Stimulated activated naive CD4-positive, alpha-beta T cell treated with Interleukin-2 at 50 U/mL for 16 hours (primary cell): ENCODE measurements around the gene DSCAML1.

Experiments
- DNase-seq: peaks from one replicate; lab custom pipeline; 2025; lab: John Stamatoyannopoulos, UW

The DSCAML1 gene

DNA sequence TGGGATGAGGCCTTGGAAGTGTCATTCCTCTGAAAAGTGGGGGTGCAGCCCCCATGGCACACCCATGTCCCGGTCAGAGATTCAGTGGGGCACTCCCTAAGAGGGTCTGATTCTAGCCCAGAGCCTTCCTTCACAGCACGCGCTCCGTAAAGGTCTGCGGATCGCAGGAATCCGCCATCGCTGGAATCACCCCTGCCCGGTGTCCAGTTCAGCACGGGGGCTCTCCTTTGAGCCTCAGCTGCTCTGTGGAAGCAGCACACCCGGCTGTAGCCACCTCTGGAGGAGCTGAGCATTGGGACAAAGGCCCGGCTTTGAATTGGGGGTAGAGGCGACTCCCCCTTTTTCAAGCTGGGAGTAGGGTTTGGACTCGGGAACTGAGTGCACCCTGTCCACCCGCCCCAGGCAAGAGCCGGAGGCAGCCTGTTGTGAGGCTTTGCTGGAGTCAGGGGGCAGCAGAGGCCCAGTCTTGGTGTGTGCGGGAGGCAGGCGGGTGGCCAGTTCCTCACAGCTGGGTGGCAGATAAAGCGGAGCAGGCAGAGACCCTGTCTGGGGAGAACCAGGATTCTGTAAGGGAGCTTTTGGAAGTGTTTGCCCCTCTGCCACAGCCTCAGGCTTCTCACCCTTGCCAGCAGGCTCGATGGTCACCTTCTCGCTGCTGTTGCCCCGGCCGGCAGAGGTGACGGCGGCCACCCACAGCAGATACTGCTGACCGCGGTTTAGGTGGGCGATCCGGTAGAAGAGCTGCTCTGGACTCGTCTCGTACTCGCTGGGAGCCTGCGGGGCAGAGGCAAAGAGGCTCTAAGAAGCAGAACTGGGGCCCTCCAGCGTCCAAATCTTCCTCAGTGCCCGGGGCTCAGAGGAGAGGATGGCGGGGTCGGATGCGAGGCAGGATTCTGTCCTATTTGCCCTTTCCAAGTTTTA lies 353.5 kb downstream of the DSCAML1 start:
- DNase-seq = no peak

GRCh38 chr11:117442869-117443239 lies 354.2 kb downstream of the DSCAML1 start:
- no peak for DNase-seq

GRCh38 chr11:117442049-117442868 lies 354.8 kb downstream of the DSCAML1 start:
- DNase-seq = no peak

GRCh38 chr11:117441146-117441975 lies 355.7 kb downstream of the DSCAML1 start:
- DNase-seq = no peak

DNA sequence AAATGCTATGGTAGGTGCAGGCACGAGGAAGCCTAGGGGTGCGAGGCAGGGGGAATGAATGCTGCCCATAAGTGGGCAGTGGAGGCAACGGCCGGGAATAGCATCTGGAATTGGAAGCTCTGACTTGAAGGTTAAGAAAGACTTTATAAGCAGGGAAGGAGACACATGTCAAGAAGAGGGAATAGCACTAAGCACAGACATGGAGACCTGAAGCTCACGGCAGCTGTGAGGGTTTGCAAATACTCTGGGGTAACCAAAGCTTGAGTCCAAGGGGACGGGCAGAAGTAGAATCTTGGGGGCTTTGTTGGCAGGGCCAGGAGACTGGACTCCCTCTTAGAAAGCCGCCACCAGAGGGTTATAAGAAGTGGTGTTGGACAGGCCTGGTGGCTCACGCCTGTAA lies 356.8 kb downstream of the DSCAML1 start:
- DNase-seq = no peak

DNA sequence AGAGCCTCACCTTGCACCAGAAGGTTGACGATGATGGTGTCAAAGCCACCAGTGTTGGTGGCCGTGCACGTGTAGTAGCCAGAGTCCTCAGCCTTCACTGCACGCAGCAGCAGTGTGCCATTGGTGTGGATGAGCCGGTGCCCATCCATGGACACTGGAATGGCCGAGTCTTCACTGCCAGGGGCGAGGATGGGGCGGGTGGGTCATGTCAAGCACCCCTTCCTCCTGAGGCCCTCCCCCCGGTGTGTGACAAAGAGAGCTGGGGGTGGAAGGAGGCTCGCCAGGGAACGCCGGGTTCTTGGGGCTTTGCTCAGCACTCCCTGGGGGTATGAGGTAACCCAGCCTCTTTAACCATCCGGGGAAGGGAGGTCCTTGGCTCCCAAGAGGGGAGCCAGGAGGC lies 357.8 kb downstream of the DSCAML1 start:
- no peak for DNase-seq

- DNase-seq = peak; percentile 17
Measured at GRCh38 chr11:117438371-117439000, 358.5 kb downstream of the DSCAML1 start.

GRCh38 chr11:117437791-117438130 lies 359.3 kb downstream of the DSCAML1 start:
- no peak for DNase-seq

DNA sequence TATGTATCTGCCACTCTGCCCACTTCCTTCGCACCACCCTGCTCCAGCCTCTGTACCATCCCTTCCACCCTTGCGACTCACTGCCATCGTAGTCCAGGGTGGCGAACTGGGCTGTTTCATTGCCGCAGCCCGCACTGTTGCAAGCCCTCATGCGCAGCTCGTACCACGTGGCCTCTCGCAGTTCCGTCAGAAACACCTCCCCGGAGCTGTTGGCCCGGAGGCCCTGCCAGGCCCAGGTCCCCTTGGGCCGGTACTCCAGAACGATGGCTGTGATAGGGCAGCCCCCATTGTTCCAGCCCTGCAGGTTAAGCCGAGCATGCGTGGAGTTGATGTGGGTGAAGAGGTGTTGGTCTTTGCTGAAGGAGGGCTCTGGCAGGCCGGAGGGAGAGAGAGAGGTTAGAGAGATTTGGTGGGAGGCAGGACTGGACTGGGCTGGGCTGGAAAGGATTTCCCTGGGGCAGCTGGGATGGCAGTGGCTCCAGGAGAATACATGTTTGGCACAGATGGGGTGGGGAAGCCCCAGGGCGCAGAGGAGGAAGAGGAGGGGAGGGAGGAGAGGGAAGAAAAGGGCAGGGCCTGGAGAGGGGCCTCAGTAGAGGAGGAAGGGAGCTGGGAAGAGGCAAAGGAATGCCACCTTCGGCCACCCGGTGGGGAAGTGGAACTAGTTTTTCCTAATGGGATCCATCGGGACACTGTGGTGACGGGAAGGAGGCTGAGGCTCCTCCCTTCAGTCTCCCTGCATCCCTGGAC lies 359.8 kb downstream of the DSCAML1 start:
- DNase-seq = no peak

- no peak for DNase-seq
Measured at GRCh38 chr11:117435326-117435725, 361.7 kb downstream of the DSCAML1 start.

DNA sequence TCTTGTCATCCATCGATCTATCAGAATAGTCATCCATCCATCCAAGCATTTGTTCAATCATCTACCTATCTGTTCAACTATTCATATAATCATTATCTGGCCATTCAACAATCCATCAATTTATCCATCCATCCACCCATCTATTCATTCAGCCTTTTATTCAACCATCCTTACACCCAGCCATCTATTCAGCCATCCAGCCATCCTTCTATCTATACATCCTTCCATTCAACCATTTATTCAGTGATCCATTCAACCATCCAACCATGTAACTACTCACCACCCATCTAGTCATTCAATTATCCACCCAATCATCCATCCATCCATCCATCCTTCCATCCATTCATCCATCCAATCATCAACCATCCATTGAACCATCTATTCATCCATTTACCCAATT lies 362.5 kb downstream of the DSCAML1 start:
- DNase-seq = no peak

- DNase-seq = no peak
Measured at GRCh38 chr11:117433717-117434116, 363.3 kb downstream of the DSCAML1 start.

DNA sequence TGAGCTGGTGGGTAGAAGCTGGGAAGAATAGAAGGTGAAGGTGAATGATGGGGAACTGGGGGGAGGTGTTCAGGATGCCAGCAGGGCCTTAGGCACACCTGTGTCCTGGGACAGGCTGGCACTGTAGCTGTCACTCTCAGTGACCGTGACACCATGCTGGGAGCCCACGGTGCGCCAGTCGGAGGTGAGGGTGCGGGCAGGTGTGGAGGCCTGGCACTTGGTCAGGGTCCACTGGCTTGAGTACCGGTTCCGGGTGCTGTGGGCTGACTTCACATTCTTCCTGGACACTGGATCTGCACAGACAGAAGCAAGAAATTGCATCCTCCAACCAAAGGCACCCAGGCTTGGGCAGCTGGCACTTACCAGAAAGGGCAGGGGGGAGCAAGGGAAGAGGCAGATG lies 365.6 kb downstream of the DSCAML1 start:
- no peak for DNase-seq

GRCh38 chr11:117430293-117430955 lies 366.6 kb downstream of the DSCAML1 start:
- DNase-seq = no peak

- no peak for DNase-seq
Measured at GRCh38 chr11:117428856-117429229, 368.2 kb downstream of the DSCAML1 start.

GRCh38 chr11:117428186-117428855 lies 368.7 kb downstream of the DSCAML1 start:
- no peak for DNase-seq

DNA sequence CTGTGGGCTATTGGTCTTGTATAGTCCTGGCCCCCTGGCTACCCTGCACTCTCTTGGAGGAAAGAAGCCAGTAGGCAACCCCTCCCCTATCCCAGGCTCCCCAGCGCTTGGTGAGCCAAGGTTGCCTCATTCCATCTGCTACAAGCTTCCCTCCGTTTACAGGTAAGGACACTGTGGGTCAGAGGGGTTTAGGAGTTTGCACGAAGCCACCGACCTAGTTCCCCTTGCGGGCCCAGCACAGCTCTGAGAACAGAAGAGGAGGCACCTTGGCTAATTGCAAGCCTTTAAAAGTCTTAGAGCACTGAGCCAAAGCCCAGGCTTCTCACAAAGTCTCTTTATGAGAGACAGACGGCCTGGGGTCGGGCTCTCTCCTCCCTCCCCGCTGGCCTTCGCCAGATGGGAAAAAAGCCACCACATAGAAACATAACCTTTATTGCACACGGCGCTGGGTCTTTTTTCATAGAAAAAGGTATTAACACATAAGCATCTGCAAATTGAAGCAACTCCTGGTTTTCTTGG lies 369.6 kb downstream of the DSCAML1 start:
- no peak for DNase-seq

DNA sequence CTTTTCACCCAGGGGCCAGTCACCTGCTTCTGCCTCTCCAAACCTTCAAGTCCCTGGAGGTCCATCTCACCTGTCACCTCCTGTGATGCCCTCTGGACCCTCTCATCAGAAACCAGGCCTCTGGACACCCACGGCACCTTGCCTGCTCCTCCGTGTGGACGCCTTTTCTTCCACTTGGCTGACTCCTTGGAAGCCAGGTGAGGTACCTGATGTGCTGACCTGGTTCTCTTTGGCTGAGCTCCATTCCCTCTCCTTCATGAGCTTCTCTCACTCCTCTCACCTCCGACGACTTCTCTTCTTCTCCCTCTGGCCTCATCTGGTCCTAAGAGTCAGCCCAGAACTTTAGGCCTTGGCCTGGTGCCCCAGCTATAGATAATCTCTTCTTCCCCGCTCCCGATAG lies 370.1 kb downstream of the DSCAML1 start:
- DNase-seq = no peak

- peak; percentile 55 for DNase-seq
Measured at GRCh38 chr11:117426297-117426685, 370.7 kb downstream of the DSCAML1 start.
